ENCODE measurements around the gene PHF23. TPM values are rescaled to one million over a fixed set of nuclear protein-coding genes. Genes with fewer than 3 reads are reported as not detected.

PHF23 gene
- total and polyA plus RNA-seq, 9 of the 15 experiments (the other 6 are each of a cell fraction or from before 2014, with no cell fraction given): 7.4 to 87.5 (median 33.7) TPM

DNA sequence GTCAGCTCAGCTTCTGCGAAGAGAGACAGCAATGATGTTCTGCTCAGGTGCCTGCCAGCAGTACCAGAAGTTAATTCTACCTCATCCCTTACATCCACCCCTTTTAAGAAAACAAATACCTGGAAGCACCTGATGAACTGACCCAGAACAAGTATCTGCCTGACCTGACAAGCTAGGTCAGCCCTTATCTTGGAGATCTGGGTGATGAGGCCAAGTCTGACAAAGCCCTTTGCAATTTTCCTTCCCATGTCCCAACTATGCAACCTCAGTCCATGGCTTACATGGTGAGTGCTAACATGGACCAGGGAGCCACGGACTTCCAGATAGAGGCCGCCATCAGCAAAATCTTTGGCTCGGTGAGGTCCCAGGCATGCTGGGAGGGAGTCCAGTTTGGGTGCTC is 15.9 kb downstream of the PHF23 start:
- in situ Hi-C loops (cut with MboI) (no loop called here), intact Hi-C loops (cut with micrococcal nuclease) (no loop called here)
- POLR2A ChIA-PET: interaction anchor here (7.7 kb wide), 1 partner anchor 12 kb away, joined by 73 read pairs; the partner anchor contains the start of gene DVL2
- Histone ChIP-seq H3K9me3 (replicated peaks; ENCODE audit: control insufficient read depth, insufficient read depth, low read depth, low read length) (no peaks in the 10 kb centered on the region), H3K27me3 (ENCODE audit: control insufficient read depth in 2 of 2, insufficient read depth in 2 of 2, low read length in 2 of 2) (no peaks in the 10 kb centered on the region), H3K36me3 (ENCODE audit: control insufficient read depth, insufficient read depth, low read length) (peaks cover 79% of the 10 kb centered on the region; the same call in 2 of the 3 replicates), H3K4me3 (no peak overlapping the region), H3K4me1 (replicated peaks in 1 of 2; ENCODE audit: control insufficient read depth in 2 of 2, insufficient read depth in 2 of 2, low read length in 2 of 2) (peaks cover 17 to 48% of the 10 kb centered on the region in 2 experiments), H3K27ac (ENCODE audit: extremely low read depth, low read depth, low read length) (no peak overlapping the region), H4K20me1 (replicated peaks; ENCODE audit: control insufficient read depth, insufficient read depth, low read length) (peaks cover 6% of the 10 kb centered on the region), H2AFZ (ENCODE audit: low read depth, low read length) (no peak overlapping the region), H3K9me1 (ENCODE audit: control insufficient read depth, insufficient read depth, low read length) (peaks cover 6% of the 10 kb centered on the region), H3K4me2 (ENCODE audit: insufficient read depth, low read length) (no peak overlapping the region), H3K9ac (ENCODE audit: insufficient read depth in 1 of 2, low read depth in 2 of 2, low read length in 2 of 2) (peak overlapping the region in 1 of 2 experiments; percentile 7; a peak in 1 of 4 replicates), H3K79me2 (ENCODE audit: control insufficient read depth, insufficient read depth, low read length) (peaks cover 24% of the 10 kb centered on the region)
- no peak for ATAC-seq
- no peak for TF ChIP-seq ZFP30 (CRISPR knock-in tag; IDR thresholded peaks at IDR 0.05; ENCODE audit: borderline replicate concordance)
- no peak for DNase-seq (ENCODE audit: extremely low read depth in 1 of 4, low spot score in 3 of 4)
- WGBS (ENCODE audit: insufficient coverage, low coverage, missing lambda C conversion rate): 74% methylated on average over 4 of the region's 4 CpGs
- FAIRE-seq: no peak
- BruUV-seq (replicated peaks): no TSS peak
- CTCF ChIA-PET (ENCODE audit: low intra/inter-chr PET ratio): no interaction called here

DNA sequence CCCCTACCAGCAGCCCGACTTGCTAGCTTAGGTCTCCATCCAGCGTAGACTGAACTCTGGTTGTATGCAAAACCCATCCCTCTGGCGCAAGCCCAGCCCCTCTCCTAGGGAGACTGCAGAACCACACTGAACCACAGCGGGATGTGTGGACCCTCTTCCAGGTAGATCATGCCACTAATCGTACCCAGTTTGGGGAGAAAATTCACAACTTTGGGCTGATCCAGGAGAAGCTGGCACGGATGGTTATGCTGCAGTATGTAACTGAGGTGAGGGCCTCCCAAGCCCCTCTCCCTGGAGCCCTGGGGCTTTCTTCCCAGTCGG is 16.3 kb downstream of the PHF23 start:
- H3K27me3 ChIP-seq (ENCODE audit: control insufficient read depth in 2 of 2, insufficient read depth in 2 of 2, low read length in 2 of 2): no peaks in the 10 kb centered on the region
- intact Hi-C loops (cut with micrococcal nuclease) (no loop called here), in situ Hi-C loops (cut with MboI) (no loop called here)
- H4K20me1 ChIP-seq (replicated peaks; ENCODE audit: control insufficient read depth, insufficient read depth, low read length): peaks cover 6% of the 10 kb centered on the region
- no peak overlapping the region for H3K4me2 ChIP-seq (ENCODE audit: insufficient read depth, low read length)
- peak overlapping the region in 1 of 2 experiments; percentile 7; a peak in 1 of 4 replicates for H3K9ac ChIP-seq (ENCODE audit: insufficient read depth in 1 of 2, low read depth in 2 of 2, low read length in 2 of 2)
- FAIRE-seq: no peak
- H3K79me2 ChIP-seq (ENCODE audit: control insufficient read depth, insufficient read depth, low read length): peaks cover 24% of the 10 kb centered on the region
- DNase-seq (ENCODE audit: extremely low read depth in 1 of 4, low spot score in 3 of 4): no peak
- peaks cover 22 to 52% of the 10 kb centered on the region in 2 experiments for H3K4me1 ChIP-seq (replicated peaks in 1 of 2; ENCODE audit: control insufficient read depth in 2 of 2, insufficient read depth in 2 of 2, low read length in 2 of 2)
- ChIA-PET POLR2A (interaction anchor here (7.7 kb wide), 1 partner anchor 12 kb away, joined by 73 read pairs; the partner anchor contains the start of gene DVL2), CTCF (ENCODE audit: low intra/inter-chr PET ratio) (no interaction called here)
- H3K4me3 ChIP-seq: no peak overlapping the region
- no peaks in the 10 kb centered on the region for H3K9me3 ChIP-seq (replicated peaks; ENCODE audit: control insufficient read depth, insufficient read depth, low read depth, low read length)
- peaks cover 6% of the 10 kb centered on the region for H3K9me1 ChIP-seq (ENCODE audit: control insufficient read depth, insufficient read depth, low read length)
- no peak overlapping the region for H2AFZ ChIP-seq (ENCODE audit: low read depth, low read length)
- peaks cover 74% of the 10 kb centered on the region; the same call in 2 of the 3 replicates for H3K36me3 ChIP-seq (ENCODE audit: control insufficient read depth, insufficient read depth, low read length)
- no TSS peak for BruUV-seq (replicated peaks)
- no peak for ATAC-seq
- WGBS (ENCODE audit: insufficient coverage, low coverage, missing lambda C conversion rate): 85% methylated on average over 7 of the region's 7 CpGs
- no peak overlapping the region for H3K27ac ChIP-seq (ENCODE audit: extremely low read depth, low read depth, low read length)
- TF ChIP-seq, protein P1, sequence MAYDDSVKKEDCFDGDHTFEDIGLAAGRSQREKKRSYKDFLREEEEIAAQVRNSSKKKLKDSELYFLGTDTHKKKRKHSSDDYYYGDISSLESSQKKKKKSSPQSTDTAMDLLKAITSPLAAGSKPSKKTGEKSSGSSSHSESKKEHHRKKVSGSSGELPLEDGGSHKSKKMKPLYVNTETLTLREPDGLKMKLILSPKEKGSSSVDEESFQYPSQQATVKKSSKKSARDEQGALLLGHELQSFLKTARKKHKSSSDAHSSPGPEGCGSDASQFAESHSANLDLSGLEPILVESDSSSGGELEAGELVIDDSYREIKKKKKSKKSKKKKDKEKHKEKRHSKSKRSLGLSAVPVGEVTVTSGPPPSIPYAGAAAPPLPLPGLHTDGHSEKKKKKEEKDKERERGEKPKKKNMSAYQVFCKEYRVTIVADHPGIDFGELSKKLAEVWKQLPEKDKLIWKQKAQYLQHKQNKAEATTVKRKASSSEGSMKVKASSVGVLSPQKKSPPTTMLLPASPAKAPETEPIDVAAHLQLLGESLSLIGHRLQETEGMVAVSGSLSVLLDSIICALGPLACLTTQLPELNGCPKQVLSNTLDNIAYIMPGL (CRISPR knock-in tag; IDR thresholded peaks at IDR 0.05): no peak
- TF ChIP-seq RBFOX2 (IDR thresholded peaks at IDR 0.05; ENCODE audit: low read depth, low read length) (0 out of 2 replicates have a peak, but pooled peaks have one; percentile 13), BCOR (IDR thresholded peaks at IDR 0.05) (no peak), POLR2A (conservative IDR thresholded peaks at IDR 0.05) (peak; percentile 66), POLR2G (IDR thresholded peaks at IDR 0.05; ENCODE audit: low read depth, low read length) (0 out of 2 replicates have a peak, but pooled peaks have one; percentile 11), NFATC3 (IDR thresholded peaks at IDR 0.05) (no peak), ZNF143 (CRISPR knock-in tag; IDR thresholded peaks at IDR 0.05) (no peak), SRSF3 (IDR thresholded peaks at IDR 0.05; ENCODE audit: insufficient read depth, low read length) (no peak)
- TF ChIP-seq, protein P2, sequence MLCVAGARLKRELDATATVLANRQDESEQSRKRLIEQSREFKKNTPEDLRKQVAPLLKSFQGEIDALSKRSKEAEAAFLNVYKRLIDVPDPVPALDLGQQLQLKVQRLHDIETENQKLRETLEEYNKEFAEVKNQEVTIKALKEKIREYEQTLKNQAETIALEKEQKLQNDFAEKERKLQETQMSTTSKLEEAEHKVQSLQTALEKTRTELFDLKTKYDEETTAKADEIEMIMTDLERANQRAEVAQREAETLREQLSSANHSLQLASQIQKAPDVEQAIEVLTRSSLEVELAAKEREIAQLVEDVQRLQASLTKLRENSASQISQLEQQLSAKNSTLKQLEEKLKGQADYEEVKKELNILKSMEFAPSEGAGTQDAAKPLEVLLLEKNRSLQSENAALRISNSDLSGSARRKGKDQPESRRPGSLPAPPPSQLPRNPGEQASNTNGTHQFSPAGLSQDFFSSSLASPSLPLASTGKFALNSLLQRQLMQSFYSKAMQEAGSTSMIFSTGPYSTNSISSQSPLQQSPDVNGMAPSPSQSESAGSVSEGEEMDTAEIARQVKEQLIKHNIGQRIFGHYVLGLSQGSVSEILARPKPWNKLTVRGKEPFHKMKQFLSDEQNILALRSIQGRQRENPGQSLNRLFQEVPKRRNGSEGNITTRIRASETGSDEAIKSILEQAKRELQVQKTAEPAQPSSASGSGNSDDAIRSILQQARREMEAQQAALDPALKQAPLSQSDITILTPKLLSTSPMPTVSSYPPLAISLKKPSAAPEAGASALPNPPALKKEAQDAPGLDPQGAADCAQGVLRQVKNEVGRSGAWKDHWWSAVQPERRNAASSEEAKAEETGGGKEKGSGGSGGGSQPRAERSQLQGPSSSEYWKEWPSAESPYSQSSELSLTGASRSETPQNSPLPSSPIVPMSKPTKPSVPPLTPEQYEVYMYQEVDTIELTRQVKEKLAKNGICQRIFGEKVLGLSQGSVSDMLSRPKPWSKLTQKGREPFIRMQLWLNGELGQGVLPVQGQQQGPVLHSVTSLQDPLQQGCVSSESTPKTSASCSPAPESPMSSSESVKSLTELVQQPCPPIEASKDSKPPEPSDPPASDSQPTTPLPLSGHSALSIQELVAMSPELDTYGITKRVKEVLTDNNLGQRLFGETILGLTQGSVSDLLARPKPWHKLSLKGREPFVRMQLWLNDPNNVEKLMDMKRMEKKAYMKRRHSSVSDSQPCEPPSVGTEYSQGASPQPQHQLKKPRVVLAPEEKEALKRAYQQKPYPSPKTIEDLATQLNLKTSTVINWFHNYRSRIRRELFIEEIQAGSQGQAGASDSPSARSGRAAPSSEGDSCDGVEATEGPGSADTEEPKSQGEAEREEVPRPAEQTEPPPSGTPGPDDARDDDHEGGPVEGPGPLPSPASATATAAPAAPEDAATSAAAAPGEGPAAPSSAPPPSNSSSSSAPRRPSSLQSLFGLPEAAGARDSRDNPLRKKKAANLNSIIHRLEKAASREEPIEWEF (CRISPR knock-in tag; IDR thresholded peaks at IDR 0.05): no peak

All from K562 (cell line).